PFSK-1 (cell line): ENCODE measurements around the gene ST6GALNAC3.

Experiments used
- FOXP2 ChIP-seq: optimal IDR thresholded peaks from 2 replicates; pipeline ENCODE3; 2011; ENCODE audit warnings: borderline replicate concordance, control low read depth, inconsistent platforms; ENCODE audit not compliant: insufficient read depth; ENCODE audit errors: extremely low read length, extremely low read depth
- POLR2AphosphoS5 ChIP-seq: IDR thresholded peaks from 2 replicates; pipeline ENCODE4 v1.6.1; 2012; ENCODE audit warnings: low read depth, mild to moderate bottlenecking, control low read depth, low read length, moderate library complexity
- SIN3A ChIP-seq: IDR thresholded peaks from 2 replicates; pipeline ENCODE4 v1.6.1; 2012; ENCODE audit warnings: mild to moderate bottlenecking, low read length, moderate library complexity, borderline replicate concordance; ENCODE audit not compliant: insufficient read depth
- TAF1 ChIP-seq: IDR thresholded peaks from 2 replicates; pipeline ENCODE4 v1.6.1; 2012; ENCODE audit warnings: low read length, control low read depth, borderline replicate concordance; ENCODE audit not compliant: insufficient read depth
- TF ChIP-seq, protein P1 (sequence below), 2 experiments: IDR thresholded peaks; 2 replicates each; pipeline versions ENCODE4 v1.6.1 to v1.8.0; 2011 to 2012; ENCODE audit warnings: low read depth in 2 of 2, low read length in 2 of 2, control low read depth in 1 of 2, inconsistent platforms in 1 of 2, mild to moderate bottlenecking in 1 of 2, moderate library complexity in 1 of 2; ENCODE audit not compliant: insufficient read depth in 1 of 2

Gene ST6GALNAC3

GRCh38 chr1:76511558-76512179, 437.1 kb downstream of the ST6GALNAC3 start:
- TF ChIP-seq POLR2AphosphoS5 (no peak), FOXP2 (no peak), TAF1 (no peak), SIN3A (no peak)
- TF ChIP-seq, protein P1, sequence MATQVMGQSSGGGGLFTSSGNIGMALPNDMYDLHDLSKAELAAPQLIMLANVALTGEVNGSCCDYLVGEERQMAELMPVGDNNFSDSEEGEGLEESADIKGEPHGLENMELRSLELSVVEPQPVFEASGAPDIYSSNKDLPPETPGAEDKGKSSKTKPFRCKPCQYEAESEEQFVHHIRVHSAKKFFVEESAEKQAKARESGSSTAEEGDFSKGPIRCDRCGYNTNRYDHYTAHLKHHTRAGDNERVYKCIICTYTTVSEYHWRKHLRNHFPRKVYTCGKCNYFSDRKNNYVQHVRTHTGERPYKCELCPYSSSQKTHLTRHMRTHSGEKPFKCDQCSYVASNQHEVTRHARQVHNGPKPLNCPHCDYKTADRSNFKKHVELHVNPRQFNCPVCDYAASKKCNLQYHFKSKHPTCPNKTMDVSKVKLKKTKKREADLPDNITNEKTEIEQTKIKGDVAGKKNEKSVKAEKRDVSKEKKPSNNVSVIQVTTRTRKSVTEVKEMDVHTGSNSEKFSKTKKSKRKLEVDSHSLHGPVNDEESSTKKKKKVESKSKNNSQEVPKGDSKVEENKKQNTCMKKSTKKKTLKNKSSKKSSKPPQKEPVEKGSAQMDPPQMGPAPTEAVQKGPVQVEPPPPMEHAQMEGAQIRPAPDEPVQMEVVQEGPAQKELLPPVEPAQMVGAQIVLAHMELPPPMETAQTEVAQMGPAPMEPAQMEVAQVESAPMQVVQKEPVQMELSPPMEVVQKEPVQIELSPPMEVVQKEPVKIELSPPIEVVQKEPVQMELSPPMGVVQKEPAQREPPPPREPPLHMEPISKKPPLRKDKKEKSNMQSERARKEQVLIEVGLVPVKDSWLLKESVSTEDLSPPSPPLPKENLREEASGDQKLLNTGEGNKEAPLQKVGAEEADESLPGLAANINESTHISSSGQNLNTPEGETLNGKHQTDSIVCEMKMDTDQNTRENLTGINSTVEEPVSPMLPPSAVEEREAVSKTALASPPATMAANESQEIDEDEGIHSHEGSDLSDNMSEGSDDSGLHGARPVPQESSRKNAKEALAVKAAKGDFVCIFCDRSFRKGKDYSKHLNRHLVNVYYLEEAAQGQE (IDR thresholded peaks at IDR 0.05; ENCODE audit: insufficient read depth in 1 of 2, low read depth in 2 of 2, low read length in 2 of 2) = no peak

GRCh38 chr1:76530953-76531352, 456.4 kb downstream of the ST6GALNAC3 start:
- TF ChIP-seq POLR2AphosphoS5 (no peak), FOXP2 (no peak), TAF1 (no peak), SIN3A (no peak)
- TF ChIP-seq, protein P1 (IDR thresholded peaks at IDR 0.05; ENCODE audit: insufficient read depth in 1 of 2, low read depth in 2 of 2, low read length in 2 of 2) = no peak

DNA sequence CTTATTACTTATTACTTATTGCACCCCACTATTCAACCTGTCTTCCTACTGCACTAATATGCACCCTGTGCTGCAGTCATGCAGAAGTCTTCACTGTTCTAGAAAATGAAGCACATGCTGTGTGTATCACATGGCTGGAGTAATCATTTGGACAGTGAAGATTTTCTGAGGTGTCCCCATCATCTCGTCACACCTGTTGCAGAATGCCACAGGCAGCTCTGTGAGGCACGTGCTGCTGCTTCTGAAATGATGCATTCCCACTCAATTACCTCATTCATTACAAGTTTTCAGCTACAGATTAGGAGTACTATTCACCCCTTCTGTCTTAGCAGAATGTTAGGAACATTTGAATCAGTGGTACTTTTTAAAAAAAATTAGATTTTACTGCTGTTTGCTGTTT, 467.1 kb downstream of the ST6GALNAC3 start:
- no peak for TF ChIP-seq SIN3A
- TF ChIP-seq POLR2AphosphoS5 = no peak
- TF ChIP-seq FOXP2 = no peak
- TF ChIP-seq, protein P1 (IDR thresholded peaks at IDR 0.05; ENCODE audit: insufficient read depth in 1 of 2, low read depth in 2 of 2, low read length in 2 of 2) = no peak
- no peak for TF ChIP-seq TAF1

DNA sequence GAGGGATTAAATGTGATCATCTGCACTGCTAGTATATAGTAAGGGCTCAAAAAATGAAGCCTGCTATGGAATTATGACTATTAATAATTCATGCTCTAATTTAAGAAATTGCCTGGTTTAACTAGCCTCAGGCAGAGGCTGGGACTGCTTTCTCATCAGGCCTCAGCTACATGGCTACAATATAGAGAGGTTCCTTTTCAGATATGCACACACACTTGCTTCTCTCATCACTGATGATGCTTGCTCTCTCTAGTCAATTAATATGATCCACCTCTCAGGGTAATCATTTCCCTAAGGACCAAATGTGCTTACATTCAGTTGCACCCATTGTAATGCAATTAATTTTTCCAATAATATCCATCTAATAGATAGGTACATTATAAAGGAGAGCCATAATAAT, 467.8 kb downstream of the ST6GALNAC3 start:
- TF ChIP-seq POLR2AphosphoS5 (no peak), FOXP2 (no peak), TAF1 (no peak), SIN3A (no peak)
- TF ChIP-seq, protein P1 (IDR thresholded peaks at IDR 0.05; ENCODE audit: insufficient read depth in 1 of 2, low read depth in 2 of 2, low read length in 2 of 2) = no peak
